IPS DF 4.7 (cell line): ENCODE results near the gene MS4A4E.
"Not testable (repeated sequence)": the region's sequence is repeated elsewhere in the genome, so short reads cannot be mapped to it uniquely, and the experiment has no call there.

Experiments used
- DNase-seq: peaks from one replicate; pipeline ENCODE4 v3.0.0-alpha.2; 2013; ENCODE audit warnings: low spot score; ENCODE audit errors: extremely low read depth

Gene MS4A4E

GRCh38 chr11:60175860-60176275 lies 67.1 kb downstream of the MS4A4E start:
- no peak for DNase-seq

GRCh38 chr11:60172011-60172410 lies 70.9 kb downstream of the MS4A4E start:
- DNase-seq, result no peak

GRCh38 chr11:60170566-60170965 lies 72.4 kb downstream of the MS4A4E start:
- no peak for DNase-seq

- DNase-seq, result peak; percentile 28
Observed at GRCh38 chr11:60169264-60169915, 73.5 kb downstream of the MS4A4E start.

- DNase-seq, result no peak
Observed at GRCh38 chr11:60168306-60168705, 74.6 kb downstream of the MS4A4E start.

- no peak for DNase-seq
Observed at GRCh38 chr11:60165951-60166350, 77.0 kb downstream of the MS4A4E start.

- no peak for DNase-seq
Observed at GRCh38 chr11:60165538-60165937, 77.4 kb downstream of the MS4A4E start.

GRCh38 chr11:60164550-60165075 lies 78.3 kb downstream of the MS4A4E start:
- DNase-seq, result no peak

- DNase-seq, result no peak
Observed at GRCh38 chr11:60161766-60162165, 81.2 kb downstream of the MS4A4E start.

- no peak for DNase-seq
Observed at GRCh38 chr11:60161107-60161506, 81.8 kb downstream of the MS4A4E start.

- no peak for DNase-seq
Observed at GRCh38 chr11:60159868-60160267, 83.1 kb downstream of the MS4A4E start.

- no peak for DNase-seq
Observed at GRCh38 chr11:60159284-60159683, 83.7 kb downstream of the MS4A4E start.

- no peak for DNase-seq
Observed at GRCh38 chr11:60158636-60159035, 84.3 kb downstream of the MS4A4E start.

- DNase-seq, result no peak
Observed at GRCh38 chr11:60155931-60156330, 87.0 kb downstream of the MS4A4E start.

- not testable (repeated sequence) for DNase-seq
Observed at GRCh38 chr11:60152727-60153126, 90.2 kb downstream of the MS4A4E start.

- DNase-seq, result no peak
Observed at GRCh38 chr11:60150279-60150678, 92.7 kb downstream of the MS4A4E start.
